ENCODE data around the gene PHYHIPL.

- no peak for TF ChIP-seq EZH2phosphoT487 (IDR thresholded peaks at IDR 0.05; ENCODE audit: insufficient read depth, low read depth)
- no peak for TF ChIP-seq EZH2 (IDR thresholded peaks at IDR 0.05; ENCODE audit: insufficient read depth, poor library complexity, severe bottlenecking)
Observed at GRCh38 chr10:59181668-59182067, 5.2 kb downstream of the PHYHIPL start.
